Gastroesophageal sphincter (tissue), 3 donors: Measurements from ENCODE around the gene SUN1.

Source experiments
- CTCF ChIP-seq, 4 experiments: fragments of 200-600 bp in 2 of 4; fragments of 450-650 bp in 2 of 4; sonication (generic) in 1 of 4; IDR thresholded peaks; one replicate each; pipeline ENCODE4 v1.5.1; 2017 to 2019; ENCODE audit warnings: antibody characterized with exemption in 4 of 4, mild to moderate bottlenecking in 2 of 4, moderate library complexity in 2 of 4
- EP300 ChIP-seq: sonication (generic); formaldehyde crosslinking; IDR thresholded peaks from one replicate; pipeline ENCODE4 v1.6.1; 2017; ENCODE audit warnings: antibody characterized with exemption, mild to moderate bottlenecking

GRCh38 chr7:882336-883035 lies 50.2 kb downstream of the SUN1 start:
- no peak for TF ChIP-seq CTCF (IDR thresholded peaks at IDR 0.05)
- TF ChIP-seq EP300, result no peak
